ENCODE data around the gene ANO1.

Gene ANO1

GRCh38 chr11:70050243-70050642 is 27.9 kb upstream of the ANO1 start:
- in situ Hi-C loops (cut with HindIII; ENCODE audit: low sequenced_read_pairs), result no loop called here
- TF ChIP-seq CTCF (IDR thresholded peaks at IDR 0.05; ENCODE audit: low read depth, low read length), result no peak
- DNase-seq (ENCODE audit: low read depth, low spot score), result no peak
- no peak overlapping the region for H3K4me3 ChIP-seq (ENCODE audit: low read depth, low read length)

- no peak for DNase-seq (ENCODE audit: low read depth, low spot score)
- in situ Hi-C loops (cut with HindIII; ENCODE audit: low sequenced_read_pairs), result no loop called here
- no peak overlapping the region for H3K4me3 ChIP-seq (ENCODE audit: low read depth, low read length)
- TF ChIP-seq CTCF (IDR thresholded peaks at IDR 0.05; ENCODE audit: low read depth, low read length), result no peak
Measured at GRCh38 chr11:70054004-70054403, 24.1 kb upstream of the ANO1 start.

GRCh38 chr11:70055444-70055843 is 22.7 kb upstream of the ANO1 start:
- DNase-seq (ENCODE audit: low read depth, low spot score), result no peak
- TF ChIP-seq CTCF (IDR thresholded peaks at IDR 0.05; ENCODE audit: low read depth, low read length), result no peak
- H3K4me3 ChIP-seq (ENCODE audit: low read depth, low read length), result no peak overlapping the region
- in situ Hi-C loops (cut with HindIII; ENCODE audit: low sequenced_read_pairs), result no loop called here

- no peak overlapping the region for H3K4me3 ChIP-seq (ENCODE audit: low read depth, low read length)
- TF ChIP-seq CTCF (IDR thresholded peaks at IDR 0.05; ENCODE audit: low read depth, low read length), result no peak
- no peak for DNase-seq (ENCODE audit: low read depth, low spot score)
- in situ Hi-C loops (cut with HindIII; ENCODE audit: low sequenced_read_pairs), result no loop called here
Measured at GRCh38 chr11:70057080-70057479, 21.0 kb upstream of the ANO1 start.

- TF ChIP-seq CTCF (IDR thresholded peaks at IDR 0.05; ENCODE audit: low read depth, low read length), result no peak
- no peak overlapping the region for H3K4me3 ChIP-seq (ENCODE audit: low read depth, low read length)
- no peak for DNase-seq (ENCODE audit: low read depth, low spot score)
- in situ Hi-C loops (cut with HindIII; ENCODE audit: low sequenced_read_pairs), result no loop called here
Measured at GRCh38 chr11:70059971-70060370, 18.1 kb upstream of the ANO1 start.

GRCh38 chr11:70060611-70061293 is 17.4 kb upstream of the ANO1 start:
- in situ Hi-C loops (cut with HindIII; ENCODE audit: low sequenced_read_pairs), result no loop called here
- no peak for TF ChIP-seq CTCF (IDR thresholded peaks at IDR 0.05; ENCODE audit: low read depth, low read length)
- no peak overlapping the region for H3K4me3 ChIP-seq (ENCODE audit: low read depth, low read length)
- DNase-seq (ENCODE audit: low read depth, low spot score), result no peak
